Activated T-helper 1 cell treated with anti-CD3 and anti-CD28 coated beads, Interleukin-2, amount 50 U/mL, for 16 hours (primary cell): ENCODE results near the gene ZNF274.
"Not testable (repeated sequence)": the region's sequence is repeated elsewhere in the genome, so short reads cannot be mapped to it uniquely, and the experiment has no call there.

Experiments used
- DNase-seq, 2 donors: peaks; one replicate each; pipeline ENCODE4 v3.0.0-alpha.2; 2020; ENCODE audit warnings: low read depth in 1 of 2, low spot score in 1 of 2

ZNF274 gene

GRCh38 chr19:58212336-58213074 lies 29.6 kb downstream of the ZNF274 start:
- DNase-seq = no peak

GRCh38 chr19:58213075-58213369 lies 30.2 kb downstream of the ZNF274 start:
- no peak for DNase-seq

DNA sequence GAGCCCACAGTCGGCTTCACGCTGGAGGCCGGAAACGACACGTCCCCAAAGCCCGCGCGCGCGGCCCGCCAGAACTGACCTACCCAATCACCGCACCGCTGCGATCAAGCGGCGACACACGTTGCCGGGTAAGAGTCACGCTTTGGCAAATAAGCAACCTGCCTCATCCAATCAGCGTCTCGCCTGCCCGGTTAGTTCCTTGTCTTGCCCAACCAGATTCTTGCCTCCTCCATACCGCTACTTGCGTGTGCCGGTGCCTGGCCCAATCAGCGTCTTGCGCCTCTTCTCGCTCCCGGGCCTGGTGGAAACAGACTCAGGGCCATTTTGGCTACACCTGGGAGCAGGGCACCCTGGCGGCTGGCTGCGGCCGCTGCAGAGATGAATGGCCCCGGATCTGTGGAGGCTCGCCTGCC lies 34.2 kb downstream of the ZNF274 start:
- DNase-seq = no peak

DNA sequence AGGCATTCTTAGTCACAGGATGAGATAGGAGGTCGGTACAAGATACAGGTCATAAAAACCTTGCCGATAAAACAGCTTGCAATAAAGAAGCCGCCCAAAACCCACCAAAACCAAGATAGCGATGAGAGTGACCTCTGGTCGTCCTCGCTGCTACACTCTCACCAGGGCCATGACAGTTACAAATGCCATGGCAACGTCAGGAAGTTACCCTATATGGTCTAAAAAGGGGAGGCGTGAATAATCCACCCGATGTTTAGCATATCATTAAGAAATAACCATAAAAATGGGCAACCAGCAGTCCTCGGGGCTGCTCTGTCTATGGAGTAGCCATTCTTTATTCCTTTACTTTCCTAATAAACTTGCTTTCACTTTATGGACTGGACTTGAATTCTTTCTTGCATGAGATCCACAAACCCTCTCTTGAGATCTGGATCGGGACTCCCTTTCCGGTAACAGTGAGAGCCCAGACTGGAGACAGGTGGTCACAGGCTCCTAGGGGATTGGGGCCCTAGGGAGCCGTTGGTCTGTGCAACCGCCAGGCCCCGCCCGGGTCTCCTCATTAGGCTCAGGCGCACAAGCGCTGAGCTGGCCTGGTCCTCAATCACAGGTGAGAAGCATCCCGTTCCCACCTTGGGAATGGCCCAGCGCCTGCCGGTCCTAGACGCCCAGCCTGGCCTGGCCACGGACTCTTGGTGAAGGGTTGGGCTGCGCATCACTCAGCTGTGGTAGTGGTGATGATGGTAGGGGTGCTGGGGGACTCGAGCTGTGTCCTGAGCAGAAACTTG lies 34.9 kb downstream of the ZNF274 start:
- no peak for DNase-seq

DNA sequence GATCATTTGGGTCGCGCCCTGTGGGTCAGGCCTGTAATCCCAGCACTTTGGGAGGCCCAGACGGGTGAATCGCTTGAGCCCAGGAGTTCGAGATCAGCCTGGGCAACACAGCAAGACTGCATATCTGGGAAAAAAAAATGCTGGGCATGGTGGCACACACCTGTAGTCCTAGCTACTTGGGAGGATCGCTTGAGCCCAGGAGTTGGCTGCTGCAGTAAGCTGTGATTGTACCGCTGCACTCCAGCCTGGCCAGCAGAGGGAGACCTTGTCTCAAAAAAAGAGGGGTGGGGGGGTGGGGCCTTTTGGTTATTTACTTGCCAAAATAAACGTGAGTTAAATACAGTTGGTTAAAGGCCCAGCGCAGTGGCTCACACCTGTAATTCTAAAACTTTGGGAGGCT lies 36.0 kb downstream of the ZNF274 start:
- DNase-seq = peak in 1 of 2 donors; percentile 19

- no peak for DNase-seq
Observed at GRCh38 chr19:58227964-58228584, 45.2 kb downstream of the ZNF274 start.

GRCh38 chr19:58228585-58229254 lies 45.9 kb downstream of the ZNF274 start, which contains the start of gene ZNF544:
ZNF544 (plus strand) TSS chr19:58228914; CDS start chr19:58244024, 15,110 bp downstream.
- DNase-seq = peak; percentile 9 to 13

DNA sequence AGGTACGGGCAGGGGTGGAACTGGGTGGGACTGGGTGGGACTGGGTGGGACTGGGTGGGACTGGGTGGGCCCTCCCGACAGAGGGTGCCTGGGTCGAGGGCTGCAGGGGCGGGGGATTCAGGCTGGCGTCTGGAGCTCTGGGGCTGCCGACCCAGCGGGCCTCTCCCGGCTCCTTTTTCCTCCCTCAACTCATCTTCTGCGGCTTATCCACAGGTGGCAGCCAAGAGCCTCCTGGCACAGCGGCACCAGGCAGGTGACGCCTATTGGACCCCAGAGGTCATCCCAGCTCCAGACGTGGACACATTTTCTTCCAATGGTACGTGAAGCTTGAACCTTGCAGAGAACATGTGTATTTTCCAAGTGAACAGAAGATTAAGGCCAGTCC lies 46.4 kb downstream of the ZNF274 start:
- peak in 1 of 2 donors; percentile 2 for DNase-seq

DNA sequence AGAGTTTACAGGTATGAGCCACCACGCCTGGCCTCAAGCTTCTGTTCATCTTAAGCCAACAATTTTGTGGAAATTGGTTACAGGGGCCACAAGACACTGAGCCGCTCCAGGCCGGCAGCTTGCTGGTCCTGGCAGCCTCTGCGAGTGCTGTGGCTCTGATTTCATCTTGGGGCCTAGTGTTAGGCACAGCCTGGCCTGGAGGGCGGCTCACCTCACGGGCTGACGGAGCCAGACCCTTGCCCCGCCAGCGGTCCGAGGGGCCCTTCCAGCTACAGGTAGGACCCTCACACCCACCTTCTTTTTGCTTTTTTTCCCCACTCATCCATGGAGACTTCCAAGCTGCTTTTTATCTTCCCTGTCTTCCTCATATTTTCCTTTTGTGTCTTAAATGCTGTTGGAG lies 54.5 kb downstream of the ZNF274 start:
- no peak for DNase-seq

DNA sequence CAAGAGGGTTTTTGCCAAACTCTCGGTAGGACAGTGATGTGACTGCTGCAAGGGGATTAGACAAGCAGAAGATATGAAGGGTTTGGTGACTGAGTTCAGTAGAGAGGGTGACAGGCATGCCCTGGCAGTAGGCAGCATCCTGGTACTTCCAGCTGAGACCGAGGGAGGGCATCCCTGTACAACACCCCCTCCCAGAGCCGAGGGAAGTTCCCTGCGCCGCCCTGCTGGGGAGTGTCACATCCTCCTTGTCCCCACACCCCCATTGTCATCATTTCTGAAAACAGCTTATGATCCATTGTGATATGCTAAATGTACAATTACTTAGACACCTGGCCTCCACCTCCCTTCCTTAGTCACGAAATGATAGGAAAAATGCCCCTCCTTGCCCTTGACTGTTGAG lies 60.5 kb downstream of the ZNF274 start:
- no peak for DNase-seq

GRCh38 chr19:58248886-58249285 lies 66.0 kb downstream of the ZNF274 start:
- no peak for DNase-seq

GRCh38 chr19:58252102-58252685 lies 69.3 kb downstream of the ZNF274 start:
- DNase-seq = no peak

DNA sequence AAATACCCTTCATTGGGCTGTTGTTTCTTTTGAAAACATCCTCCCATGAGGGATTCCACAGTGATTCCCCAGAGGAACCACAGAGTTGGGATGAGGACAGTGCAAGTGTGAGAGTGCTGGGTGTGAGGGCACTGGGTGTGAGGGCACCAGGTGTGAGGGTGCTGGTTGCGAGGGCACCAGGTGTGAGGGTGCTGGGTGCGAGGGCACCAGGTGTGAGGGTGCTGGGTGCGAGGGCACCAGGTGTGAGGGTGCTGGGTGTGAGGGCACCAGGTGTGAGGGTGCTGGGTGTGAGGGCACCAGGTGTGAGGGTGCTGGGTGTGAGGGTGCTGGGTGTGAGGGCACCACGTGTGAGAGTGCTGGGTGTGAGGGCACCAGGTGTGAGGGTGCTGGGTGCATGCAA lies 75.4 kb downstream of the ZNF274 start:
- DNase-seq = not testable (repeated sequence)

GRCh38 chr19:58261600-58261967 lies 78.7 kb downstream of the ZNF274 start:
- no peak for DNase-seq

DNA sequence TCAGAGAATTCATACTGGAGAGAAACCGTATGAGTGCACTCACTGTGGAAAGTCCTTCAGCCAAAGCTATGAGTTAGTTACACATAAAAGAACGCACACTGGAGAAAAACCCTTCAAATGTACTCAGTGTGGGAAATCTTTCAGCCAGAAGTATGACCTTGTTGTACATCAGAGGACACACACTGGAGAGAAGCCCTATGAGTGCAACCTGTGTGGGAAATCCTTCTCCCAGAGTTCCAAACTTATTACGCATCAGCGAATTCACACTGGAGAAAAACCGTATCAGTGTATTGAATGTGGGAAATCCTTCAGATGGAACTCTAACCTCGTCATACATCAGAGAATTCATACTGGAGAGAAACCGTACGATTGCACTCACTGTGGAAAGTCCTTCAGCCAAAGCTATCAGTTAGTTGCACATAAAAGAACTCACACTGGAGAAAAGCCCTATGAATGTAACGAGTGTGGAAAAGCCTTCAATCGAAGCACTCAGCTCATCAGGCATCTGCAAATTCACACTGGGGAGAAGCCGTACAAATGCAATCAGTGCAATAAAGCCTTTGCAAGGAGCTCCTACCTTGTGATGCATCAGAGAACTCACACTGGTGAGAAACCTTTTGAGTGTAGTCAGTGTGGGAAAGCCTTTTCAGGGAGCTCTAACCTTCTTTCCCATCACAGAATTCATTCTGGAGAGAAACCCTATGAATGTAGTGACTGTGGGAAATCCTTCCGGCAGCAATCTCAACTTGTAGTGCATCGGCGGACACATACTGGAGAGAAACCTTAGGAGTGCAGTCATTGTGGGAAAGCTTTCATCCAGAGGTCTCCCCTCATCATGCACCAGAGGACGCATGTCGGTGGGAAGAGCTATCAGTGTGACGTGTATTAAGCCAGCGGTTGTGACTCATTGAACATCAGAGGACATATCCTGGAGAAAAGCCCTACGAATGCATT lies 79.4 kb downstream of the ZNF274 start:
- DNase-seq = no peak

DNA sequence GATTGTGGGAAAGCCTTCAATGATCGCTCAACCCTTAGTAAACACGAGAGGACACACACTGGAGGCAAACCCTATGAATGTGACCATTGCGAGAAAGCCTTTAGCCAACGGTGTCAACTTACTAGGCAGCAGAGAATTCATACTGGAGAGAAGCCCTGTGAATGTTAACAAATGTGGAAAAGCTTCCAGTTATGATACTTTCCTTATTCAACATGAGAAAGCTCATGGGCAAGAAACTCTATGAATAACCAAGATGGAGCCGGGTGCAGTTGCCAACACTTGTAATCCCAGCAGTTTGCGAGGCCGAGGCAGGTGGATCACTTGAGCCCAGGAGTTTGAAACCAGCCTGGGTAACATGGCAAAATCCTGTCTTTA lies 80.0 kb downstream of the ZNF274 start:
- no peak for DNase-seq
